HCT116 (cell line): ENCODE results near the gene SPRED3.

Experiments
- CTCF ChIP-seq, 3 experiments: fragments of 200-600 bp in 1 of 3; sonication (generic) in 1 of 3; IDR thresholded peaks in 2 of 3; conservative IDR thresholded peaks in 1 of 3; 2 replicates each; pipeline ENCODE4 v1.5.1; 2012 to 2017; ENCODE audit warnings: low read depth in 2 of 3, low read length in 2 of 3, antibody characterized with exemption in 1 of 3, borderline replicate concordance in 1 of 3, control low read depth in 1 of 3, mild to moderate bottlenecking in 1 of 3, mixed read lengths in 1 of 3, mixed run types in 1 of 3, moderate library complexity in 1 of 3; ENCODE audit not compliant: insufficient read depth in 1 of 3
- EZH2 ChIP-seq: fragments of 200-600 bp; sonication (generic); IDR thresholded peaks from 2 replicates; pipeline ENCODE4 v1.6.1; 2017; ENCODE audit warnings: antibody characterized with exemption, mixed run types
- EZH2phosphoT487 ChIP-seq: fragments of 200-600 bp; IDR thresholded peaks from 2 replicates; pipeline ENCODE4 v1.6.1; 2018; ENCODE audit warnings: antibody characterized with exemption, borderline replicate concordance
- MAX ChIP-seq: IDR thresholded peaks from 2 replicates; pipeline ENCODE4 v1.6.1; 2012
- POLR2A ChIP-seq: IDR thresholded peaks from 2 replicates; pipeline ENCODE4 v1.7.0; 2011; ENCODE audit warnings: borderline replicate concordance; ENCODE audit not compliant: insufficient read depth, insufficient read length; ENCODE audit errors: extremely low read depth
- POLR2AphosphoS5 ChIP-seq: IDR thresholded peaks from 2 replicates; pipeline ENCODE4 v1.6.1; 2011; ENCODE audit warnings: mild to moderate bottlenecking, low read depth, low read length, moderate library complexity
- SP1 ChIP-seq: IDR thresholded peaks from 2 replicates; pipeline ENCODE4 v1.6.1; 2012; ENCODE audit warnings: low read depth
- SRF ChIP-seq: IDR thresholded peaks from 2 replicates; pipeline ENCODE4 v1.6.1; 2012; ENCODE audit warnings: low read depth
- YY1 ChIP-seq: IDR thresholded peaks from 2 replicates; pipeline ENCODE4 v1.6.1; 2011; ENCODE audit warnings: low read length, low read depth, moderate library complexity, mild to moderate bottlenecking; ENCODE audit not compliant: insufficient replicate concordance; ENCODE audit errors: extremely low read depth
- ZBTB33 ChIP-seq: IDR thresholded peaks from 2 replicates; pipeline ENCODE4 v1.6.1; 2011; ENCODE audit warnings: mild to moderate bottlenecking, low read length, moderate library complexity; ENCODE audit not compliant: insufficient replicate concordance; ENCODE audit errors: extremely low read depth

- no peak for TF ChIP-seq POLR2A
- no peak for TF ChIP-seq CTCF (IDR thresholded peaks at IDR 0.05 in 2 of 3, conservative IDR thresholded peaks at IDR 0.05 in 1 of 3; ENCODE audit: borderline replicate concordance in 1 of 3, insufficient read depth in 1 of 3, low read depth in 2 of 3, low read length in 2 of 3)
- TF ChIP-seq EZH2phosphoT487, result no peak
- no peak for TF ChIP-seq SRF
- TF ChIP-seq EZH2, result no peak
- TF ChIP-seq POLR2AphosphoS5, result no peak
- TF ChIP-seq YY1, result no peak
- TF ChIP-seq MAX, result no peak
- no peak for TF ChIP-seq SP1
- TF ChIP-seq ZBTB33, result no peak
Measured at GRCh38 chr19:38352611-38353010, 35.9 kb upstream of the SPRED3 start.
